OCI-LY1 (cell line): ENCODE results near the gene KRTAP10-4.

Experiments
- EZH2 ChIP-seq: fragments of 200-600 bp; sonication (generic), shearing (Covaris generic); IDR thresholded peaks from 2 replicates; pipeline ENCODE4 v1.8.0; 2017; ENCODE audit warnings: borderline replicate concordance, mixed run types, mild to moderate bottlenecking, antibody characterized with exemption, low read length, moderate library complexity, mixed read lengths
- TF ChIP-seq, protein P1 (sequence below): fragments of 200-600 bp; sonication (generic), shearing (Covaris generic); IDR thresholded peaks from 2 replicates; pipeline ENCODE4 v1.5.1; 2017; ENCODE audit warnings: mild to moderate bottlenecking, antibody characterized with exemption, low read length, moderate library complexity, mixed read lengths

DNA sequence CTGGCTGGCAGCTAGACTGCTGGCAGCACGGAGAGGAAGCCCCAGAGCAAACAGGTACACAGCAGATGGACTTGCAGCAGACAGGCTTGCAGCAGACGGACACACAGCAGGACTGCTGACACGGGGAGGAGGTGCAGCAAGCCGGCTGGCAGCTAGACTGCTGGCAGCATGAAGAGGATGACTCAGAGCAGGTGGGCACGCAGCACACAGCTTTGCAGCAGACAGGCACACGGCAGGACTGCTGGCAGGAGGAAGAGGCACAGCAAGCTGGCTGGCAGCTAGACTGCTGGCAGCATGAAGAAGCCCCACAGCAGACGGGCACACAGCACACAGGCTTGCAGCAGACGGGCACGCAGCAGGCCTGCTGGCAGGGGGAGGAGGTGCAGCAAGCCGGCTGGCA, 22.7 kb upstream of the KRTAP10-4 start:
- TF ChIP-seq, protein P1, sequence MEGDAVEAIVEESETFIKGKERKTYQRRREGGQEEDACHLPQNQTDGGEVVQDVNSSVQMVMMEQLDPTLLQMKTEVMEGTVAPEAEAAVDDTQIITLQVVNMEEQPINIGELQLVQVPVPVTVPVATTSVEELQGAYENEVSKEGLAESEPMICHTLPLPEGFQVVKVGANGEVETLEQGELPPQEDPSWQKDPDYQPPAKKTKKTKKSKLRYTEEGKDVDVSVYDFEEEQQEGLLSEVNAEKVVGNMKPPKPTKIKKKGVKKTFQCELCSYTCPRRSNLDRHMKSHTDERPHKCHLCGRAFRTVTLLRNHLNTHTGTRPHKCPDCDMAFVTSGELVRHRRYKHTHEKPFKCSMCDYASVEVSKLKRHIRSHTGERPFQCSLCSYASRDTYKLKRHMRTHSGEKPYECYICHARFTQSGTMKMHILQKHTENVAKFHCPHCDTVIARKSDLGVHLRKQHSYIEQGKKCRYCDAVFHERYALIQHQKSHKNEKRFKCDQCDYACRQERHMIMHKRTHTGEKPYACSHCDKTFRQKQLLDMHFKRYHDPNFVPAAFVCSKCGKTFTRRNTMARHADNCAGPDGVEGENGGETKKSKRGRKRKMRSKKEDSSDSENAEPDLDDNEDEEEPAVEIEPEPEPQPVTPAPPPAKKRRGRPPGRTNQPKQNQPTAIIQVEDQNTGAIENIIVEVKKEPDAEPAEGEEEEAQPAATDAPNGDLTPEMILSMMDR, result no peak
- no peak for TF ChIP-seq EZH2
